PC-9 (cell line): ENCODE results near the gene VAX1. TPM values are rescaled to one million over a fixed set of nuclear protein-coding genes. Genes with fewer than 3 reads are reported as not detected.

ENCODE experiments used
- BruUV-seq: library from RNA; stranded (reverse); fragments of 400-500 nt; replicated peaks from 2 replicates; lab custom pipeline; 2021; lab: Mats Ljungman, UMichigan
- CTCF ChIA-PET: fragments of 300-600 bp; sonication (Branson Sonifier 250); formaldehyde crosslinking; loops from one replicate; lab custom pipeline; 2022; ENCODE audit warnings: antibody characterized with exemption; lab: Charles Lee
- POLR2A ChIA-PET: fragments of 300-600 bp; sonication (Branson Sonifier 250); formaldehyde crosslinking; loops from one replicate; lab custom pipeline; 2022; ENCODE audit warnings: antibody characterized with exemption; ENCODE audit not compliant: unreplicated experiment; lab: Charles Lee
- DNase-seq, 2 experiments: peaks; one replicate each; pipeline versions ENCODE4 v3.0.0 to v3.0.0-alpha.2; 2015 to 2022; ENCODE audit warnings: mixed read lengths in 1 of 2
- H2AFZ ChIP-seq: fragments of 200-600 bp; sonication (generic); 2 replicates; pipeline ENCODE4 v1.8.1; 2017; ENCODE audit warnings: antibody characterized with exemption
- H3F3A ChIP-seq: fragments of 200-600 bp; sonication (generic); 2 replicates; pipeline ENCODE4 v1.8.1; 2017; ENCODE audit warnings: antibody characterized with exemption, mild to moderate bottlenecking, low read depth; ENCODE audit not compliant: insufficient read depth
- H3K27ac ChIP-seq: fragments of 200-600 bp; sonication (generic); 2 replicates; pipeline ENCODE4 v1.6.1; 2016; ENCODE audit warnings: mixed run types
- H3K27me3 ChIP-seq: fragments of 200-600 bp; sonication (generic); 2 replicates; pipeline ENCODE4 v1.6.1; 2016; ENCODE audit warnings: low read depth, mixed run types; ENCODE audit not compliant: insufficient read depth
- H3K36me3 ChIP-seq: fragments of 200-600 bp; sonication (generic); 2 replicates; pipeline ENCODE4 v1.6.1; 2016; ENCODE audit warnings: low read depth, mixed run types
- H3K4me1 ChIP-seq: fragments of 200-600 bp; sonication (generic); replicated peaks from 2 replicates; pipeline ENCODE4 v1.6.1; 2016; ENCODE audit warnings: mixed run types; ENCODE audit not compliant: insufficient read depth
- H3K4me2 ChIP-seq: fragments of 200-600 bp; sonication (generic); 2 replicates; pipeline ENCODE4 v1.6.1; 2017; ENCODE audit warnings: mixed run types
- H3K4me3 ChIP-seq: fragments of 200-600 bp; sonication (generic); 2 replicates; pipeline ENCODE4 v1.6.1; 2016; ENCODE audit warnings: mixed run types
- H3K79me2 ChIP-seq: fragments of 200-600 bp; sonication (generic); 2 replicates; pipeline ENCODE4 v1.6.1; 2017; ENCODE audit warnings: low read depth, mixed run types
- H3K9me2 ChIP-seq: fragments of 200-600 bp; sonication (generic); 2 replicates; pipeline ENCODE4 v1.8.1; 2017; ENCODE audit warnings: mild to moderate bottlenecking; ENCODE audit not compliant: insufficient read depth
- H3K9me3 ChIP-seq: fragments of 200-600 bp; sonication (generic); 2 replicates; pipeline ENCODE4 v1.8.1; 2016; ENCODE audit warnings: low read depth; ENCODE audit not compliant: insufficient read depth
- H4K20me1 ChIP-seq: fragments of 200-600 bp; sonication (generic); 2 replicates; pipeline ENCODE4 v1.8.1; 2017; ENCODE audit not compliant: insufficient read depth
- EZH2 ChIP-seq: fragments of 200-600 bp; sonication (generic); IDR thresholded peaks from 2 replicates; pipeline ENCODE4 v1.8.0; 2017; ENCODE audit warnings: antibody characterized with exemption, low read depth
- intact Hi-C: fragments of 100-400 bp; cut with micrococcal nuclease; formaldehyde crosslinking; loops from one replicate; pipeline ENCODE4 v1.10.0; 2022; ENCODE audit not compliant: unreplicated experiment
- total RNA-seq: library from RNA; stranded (reverse); gene quantifications from 2 replicates; pipeline ENCODE4 v1.2.3, GENCODE V29; 2021
- TF ChIP-seq, protein P1 (sequence below): fragments of 200-600 bp; sonication (generic); conservative IDR thresholded peaks from 2 replicates; pipeline ENCODE4 v1.6.1; 2017; ENCODE audit warnings: mixed run types, antibody characterized with exemption, mild to moderate bottlenecking, moderate library complexity

The VAX1 gene
- total RNA-seq, 1 experiment from 2014 or later: not detected

DNA sequence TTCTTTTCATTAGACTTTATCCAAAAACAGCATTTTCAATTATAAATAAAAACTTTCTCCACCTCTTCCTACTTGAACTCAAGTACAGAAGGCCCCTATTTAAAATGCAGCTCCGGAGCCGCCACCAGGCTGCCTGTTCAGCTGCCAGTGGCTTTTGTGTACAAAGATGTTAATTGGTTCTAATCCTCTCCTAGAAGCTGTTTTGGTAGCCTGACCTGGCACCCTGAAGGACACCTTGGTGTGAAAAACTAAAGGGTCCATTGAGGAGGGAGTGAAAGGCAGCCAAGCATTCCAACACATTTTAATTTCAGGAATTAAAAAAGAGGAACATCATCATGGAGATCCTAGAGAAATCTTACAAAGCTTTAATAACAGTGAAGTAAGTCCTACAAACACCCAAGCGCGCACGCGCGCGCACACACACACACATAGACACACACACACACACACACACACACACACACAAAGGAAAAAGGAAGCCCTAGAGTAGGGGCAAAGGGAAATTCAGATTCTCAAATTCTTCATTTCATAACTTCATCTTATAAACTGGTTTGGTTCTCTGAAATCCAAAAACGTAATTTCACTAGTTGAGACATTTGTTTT is 41.4 kb downstream of the VAX1 start:
- no peaks in the 10 kb centered on the region for H3K9me2 ChIP-seq
- POLR2A ChIA-PET: no interaction called here
- no peaks in the 10 kb centered on the region for H3K4me1 ChIP-seq
- no peaks in the 10 kb centered on the region for H4K20me1 ChIP-seq
- H3K9me3 ChIP-seq: no peaks in the 10 kb centered on the region
- TF ChIP-seq, protein P1, sequence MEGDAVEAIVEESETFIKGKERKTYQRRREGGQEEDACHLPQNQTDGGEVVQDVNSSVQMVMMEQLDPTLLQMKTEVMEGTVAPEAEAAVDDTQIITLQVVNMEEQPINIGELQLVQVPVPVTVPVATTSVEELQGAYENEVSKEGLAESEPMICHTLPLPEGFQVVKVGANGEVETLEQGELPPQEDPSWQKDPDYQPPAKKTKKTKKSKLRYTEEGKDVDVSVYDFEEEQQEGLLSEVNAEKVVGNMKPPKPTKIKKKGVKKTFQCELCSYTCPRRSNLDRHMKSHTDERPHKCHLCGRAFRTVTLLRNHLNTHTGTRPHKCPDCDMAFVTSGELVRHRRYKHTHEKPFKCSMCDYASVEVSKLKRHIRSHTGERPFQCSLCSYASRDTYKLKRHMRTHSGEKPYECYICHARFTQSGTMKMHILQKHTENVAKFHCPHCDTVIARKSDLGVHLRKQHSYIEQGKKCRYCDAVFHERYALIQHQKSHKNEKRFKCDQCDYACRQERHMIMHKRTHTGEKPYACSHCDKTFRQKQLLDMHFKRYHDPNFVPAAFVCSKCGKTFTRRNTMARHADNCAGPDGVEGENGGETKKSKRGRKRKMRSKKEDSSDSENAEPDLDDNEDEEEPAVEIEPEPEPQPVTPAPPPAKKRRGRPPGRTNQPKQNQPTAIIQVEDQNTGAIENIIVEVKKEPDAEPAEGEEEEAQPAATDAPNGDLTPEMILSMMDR: no peak
- TF ChIP-seq EZH2: no peak
- intact Hi-C loops: no loop called here
- CTCF ChIA-PET: no interaction called here
- H3K79me2 ChIP-seq: no peaks in the 10 kb centered on the region
- no peaks in the 10 kb centered on the region for H3K27me3 ChIP-seq
- no peak overlapping the region for H3K4me3 ChIP-seq
- H3K36me3 ChIP-seq: no peaks in the 10 kb centered on the region
- no peaks in the 10 kb centered on the region for H3F3A ChIP-seq
- H3K4me2 ChIP-seq: no peak overlapping the region
- H3K27ac ChIP-seq: no peak overlapping the region
- no peak for DNase-seq
- no peak overlapping the region for H2AFZ ChIP-seq
- no TSS peak for BruUV-seq

DNA sequence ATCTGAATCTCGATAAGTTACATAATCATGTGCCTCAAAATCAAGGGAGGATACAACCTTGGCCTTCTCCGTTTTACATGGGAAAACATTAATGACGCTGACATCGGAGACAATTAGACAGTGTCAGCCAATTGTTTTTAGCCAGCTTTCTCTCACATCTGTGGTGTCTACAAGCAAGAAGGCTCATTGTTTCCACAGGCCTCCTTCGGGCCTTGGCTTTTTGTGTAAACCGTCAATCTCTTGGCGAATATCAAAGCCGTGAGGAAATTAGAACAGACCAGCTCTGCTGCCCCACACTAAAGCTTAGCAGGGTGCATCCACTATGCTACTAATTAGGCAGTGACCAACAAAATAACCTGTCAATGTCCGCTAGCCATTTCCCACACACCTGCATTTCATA is 43.2 kb downstream of the VAX1 start:
- no peak overlapping the region for H3K27ac ChIP-seq
- H3K4me3 ChIP-seq: no peak overlapping the region
- no peaks in the 10 kb centered on the region for H3K36me3 ChIP-seq
- no peak overlapping the region for H3K4me2 ChIP-seq
- H2AFZ ChIP-seq: no peak overlapping the region
- H3F3A ChIP-seq: no peaks in the 10 kb centered on the region
- no peaks in the 10 kb centered on the region for H4K20me1 ChIP-seq
- no peaks in the 10 kb centered on the region for H3K9me2 ChIP-seq
- DNase-seq: no peak
- intact Hi-C loops: no loop called here
- H3K4me1 ChIP-seq: no peaks in the 10 kb centered on the region
- BruUV-seq: no TSS peak
- ChIA-PET CTCF (no interaction called here), POLR2A (no interaction called here)
- H3K9me3 ChIP-seq: no peaks in the 10 kb centered on the region
- H3K27me3 ChIP-seq: no peaks in the 10 kb centered on the region
- no peaks in the 10 kb centered on the region for H3K79me2 ChIP-seq
- TF ChIP-seq, protein P1: no peak
- no peak for TF ChIP-seq EZH2

DNA sequence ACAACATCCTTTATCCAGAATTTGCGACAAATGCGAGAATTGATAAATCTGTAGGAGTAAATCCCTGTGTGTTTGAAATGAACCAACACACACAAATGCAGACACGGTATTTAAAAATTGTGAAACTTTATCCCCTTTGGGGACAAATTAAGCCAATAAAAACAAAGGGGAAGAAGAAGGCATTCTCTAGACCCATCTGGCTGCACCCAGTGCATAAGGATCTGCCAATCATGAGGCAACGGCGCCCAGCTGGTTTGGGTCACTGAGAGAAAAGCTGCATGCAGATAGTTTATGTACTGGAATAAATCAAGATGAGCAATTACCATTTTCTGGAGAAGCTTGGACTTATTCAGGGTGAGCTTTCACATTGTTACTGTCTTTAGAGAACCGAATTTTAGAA is 45.7 kb downstream of the VAX1 start:
- no peaks in the 10 kb centered on the region for H3K9me2 ChIP-seq
- no peaks in the 10 kb centered on the region for H3K27me3 ChIP-seq
- ChIA-PET POLR2A (no interaction called here), CTCF (no interaction called here)
- no peaks in the 10 kb centered on the region for H3K79me2 ChIP-seq
- H4K20me1 ChIP-seq: no peaks in the 10 kb centered on the region
- TF ChIP-seq, protein P1: no peak
- TF ChIP-seq EZH2: no peak
- no peak overlapping the region for H2AFZ ChIP-seq
- H3F3A ChIP-seq: no peaks in the 10 kb centered on the region
- no peak overlapping the region for H3K4me2 ChIP-seq
- no peaks in the 10 kb centered on the region for H3K36me3 ChIP-seq
- H3K9me3 ChIP-seq: no peaks in the 10 kb centered on the region
- intact Hi-C loops: no loop called here
- H3K27ac ChIP-seq: no peak overlapping the region
- no TSS peak for BruUV-seq
- DNase-seq: no peak
- H3K4me1 ChIP-seq: no peaks in the 10 kb centered on the region
- no peak overlapping the region for H3K4me3 ChIP-seq
